K562 (cell line): ENCODE measurements around the gene ESX1. TPM values are rescaled to one million over a fixed set of nuclear protein-coding genes. Genes with fewer than 3 reads are reported as not detected.

ENCODE experiments used
- ATAC-seq: fragments of 200-7000 bp; cut with Tn5 transposase; 3 replicates; pipeline ENCODE4 v1.9.1; 2020; ENCODE audit warnings: moderate library complexity
- BruUV-seq: library from RNA; stranded (reverse); fragments of 400-500 nt; replicated peaks from 2 replicates; lab custom pipeline; 2021; lab: Mats Ljungman, UMichigan
- CTCF ChIA-PET: fragments of 300-600 bp; formaldehyde crosslinking; extraction: SDS; loops from one replicate; lab custom pipeline; 2021; ENCODE audit warnings: low intra/inter-chr PET ratio; lab: Yijun Ruan, JAX
- POLR2A ChIA-PET: fragments of 300-600, 350-650 bp; sonication (Branson Sonifier 250); formaldehyde crosslinking; extraction: SDS; loops from one replicate; lab custom pipeline; 2021; ENCODE audit warnings: antibody characterized with exemption, inconsistent platforms; lab: Yijun Ruan, JAX
- DNase-seq, 4 experiments: peaks; one replicate each; pipeline versions ENCODE4 v3.0.0 to v3.0.0-alpha.2; 2011 to 2018; ENCODE audit warnings: low spot score in 3 of 4, mixed read lengths in 3 of 4; ENCODE audit errors: extremely low read depth in 1 of 4
- FAIRE-seq: peaks from 2 replicates; lab custom pipeline; 2011; peaks lifted over from hg19 to GRCh38; lab: Jason Lieb, UNC
- H2AFZ ChIP-seq: 2 replicates; pipeline ENCODE4 v1.6.0; 2011; ENCODE audit warnings: low read depth, low read length, control low read depth, inconsistent platforms
- H3K27ac ChIP-seq: fragments of 200-600 bp; 3 replicates; pipeline ENCODE4 v1.8.0; 2011; ENCODE audit warnings: low read depth, mild to moderate bottlenecking, control low read depth, inconsistent platforms, low read length, moderate library complexity, mixed read lengths; ENCODE audit errors: extremely low read depth
- H3K27me3 ChIP-seq, 2 experiments: fragments of 300-600 bp in 1 of 2; 2 replicates in 1 of 2; 3 replicates in 1 of 2; pipeline versions ENCODE4 v1.6.0 to v1.8.0; 2011; ENCODE audit warnings: inconsistent platforms in 2 of 2, low read length in 2 of 2, mild to moderate bottlenecking in 1 of 2, mixed read lengths in 1 of 2, moderate library complexity in 1 of 2; ENCODE audit not compliant: control insufficient read depth in 2 of 2, insufficient read depth in 2 of 2
- H3K36me3 ChIP-seq: fragments of 300-600 bp; 3 replicates; pipeline ENCODE4 v1.8.0; 2011; ENCODE audit warnings: mild to moderate bottlenecking, low read length, inconsistent platforms; ENCODE audit not compliant: control insufficient read depth, insufficient read depth
- H3K4me1 ChIP-seq, 2 experiments: fragments of 200-600 bp in 1 of 2; replicated peaks in 1 of 2; 2 replicates in 1 of 2; 3 replicates in 1 of 2; pipeline versions ENCODE4 v1.5.1 to v1.8.0; 2011; ENCODE audit warnings: inconsistent platforms in 2 of 2, low read length in 2 of 2, mild to moderate bottlenecking in 1 of 2, mixed read lengths in 1 of 2, moderate library complexity in 1 of 2; ENCODE audit not compliant: control insufficient read depth in 2 of 2, insufficient read depth in 2 of 2
- H3K4me2 ChIP-seq: 2 replicates; pipeline ENCODE4 v1.6.1; 2011; ENCODE audit warnings: low read length, control low read depth, inconsistent platforms, mixed read lengths; ENCODE audit not compliant: insufficient read depth
- H3K4me3 ChIP-seq: fragments of 200-600 bp; sonication (generic), shearing (Covaris generic); 2 replicates; pipeline ENCODE4 v1.5.1; 2016; ENCODE audit warnings: control low read depth, inconsistent platforms
- H3K79me2 ChIP-seq: fragments of 200-600 bp; 3 replicates; pipeline ENCODE4 v1.8.0; 2011; ENCODE audit warnings: low read length, inconsistent platforms; ENCODE audit not compliant: control insufficient read depth, insufficient read depth
- H3K9ac ChIP-seq, 2 experiments: 2 replicates each; pipeline versions ENCODE4 v1.6.0 to v1.6.1; 2011; ENCODE audit warnings: low read depth in 2 of 2, low read length in 2 of 2, control low read depth in 1 of 2, inconsistent platforms in 1 of 2, mild to moderate bottlenecking in 1 of 2, mixed read lengths in 1 of 2; ENCODE audit not compliant: insufficient read depth in 1 of 2
- H3K9me1 ChIP-seq: one replicate; pipeline ENCODE4 v1.6.0; 2011; ENCODE audit warnings: inconsistent platforms, mild to moderate bottlenecking, low read length, moderate library complexity; ENCODE audit not compliant: control insufficient read depth, insufficient read depth
- H3K9me3 ChIP-seq: replicated peaks from 2 replicates; pipeline ENCODE4 v1.5.1; 2011; ENCODE audit warnings: low read depth, low read length, inconsistent platforms; ENCODE audit not compliant: control insufficient read depth, insufficient read depth
- H4K20me1 ChIP-seq: replicated peaks from 2 replicates; pipeline ENCODE4 v1.6.1; 2011; ENCODE audit warnings: low read length, inconsistent platforms, mixed read lengths; ENCODE audit not compliant: control insufficient read depth, insufficient read depth
- ARID3A ChIP-seq: IDR thresholded peaks from 2 replicates; pipeline ENCODE4 v1.6.1; 2012; ENCODE audit warnings: low read depth, low read length, improper control_type of control experiment, borderline replicate concordance
- CBX3 ChIP-seq, 2 experiments: IDR thresholded peaks; 1 replicate in 1 of 2; 2 replicates in 1 of 2; pipeline ENCODE4 v1.6.1; 2012; ENCODE audit warnings: inconsistent platforms in 2 of 2, low read length in 2 of 2, borderline replicate concordance in 1 of 2, control low read depth in 1 of 2
- CBX8 ChIP-seq: fragments of 200-600 bp; sonication (generic); IDR thresholded peaks from 2 replicates; pipeline ENCODE4 v1.6.1; 2012; ENCODE audit warnings: borderline replicate concordance, mixed run types, low read depth, mild to moderate bottlenecking, moderate library complexity, mixed read lengths, low read length, control low read depth, inconsistent platforms; ENCODE audit not compliant: poor library complexity, severe bottlenecking; ENCODE audit errors: extremely low read depth
- CREB3L1 ChIP-seq: fragments of 450-650 bp; IDR thresholded peaks from 2 replicates; pipeline ENCODE4 v1.6.1; 2014; ENCODE audit warnings: low read depth, mild to moderate bottlenecking, moderate library complexity, borderline replicate concordance
- EWSR1 ChIP-seq: fragments of 450-650 bp; IDR thresholded peaks from 2 replicates; pipeline ENCODE4 v1.6.1; 2018; ENCODE audit warnings: borderline replicate concordance, mild to moderate bottlenecking, low read depth, moderate library complexity; ENCODE audit not compliant: partially characterized antibody
- GABPB1 ChIP-seq: sonication (generic); formaldehyde crosslinking; IDR thresholded peaks from 2 replicates; pipeline ENCODE4 v1.8.0; 2022; ENCODE audit warnings: mild to moderate bottlenecking, missing genetic modification reagents
- HES1 ChIP-seq: fragments of 450-650 bp; IDR thresholded peaks from 2 replicates; pipeline ENCODE4 v1.6.1; 2016; ENCODE audit warnings: low read depth, mild to moderate bottlenecking, moderate library complexity
- JUND ChIP-seq, 2 experiments: IDR thresholded peaks; 2 replicates in 1 of 2; 3 replicates in 1 of 2; pipeline ENCODE4 v1.6.1; 2011; ENCODE audit warnings: borderline replicate concordance in 2 of 2, low read depth in 2 of 2, low read length in 2 of 2, improper control_type of control experiment in 1 of 2, missing biosample characterization in 1 of 2, missing genetic modification characterization in 1 of 2, missing genetic modification reagents in 1 of 2
- LARP7 ChIP-seq: fragments of 450-650 bp; IDR thresholded peaks from 2 replicates; pipeline ENCODE4 v1.6.1; 2016
- LEF1 ChIP-seq: fragments of 450-650 bp; IDR thresholded peaks from 2 replicates; pipeline ENCODE4 v1.6.1; 2016; ENCODE audit warnings: mild to moderate bottlenecking
- MAFF ChIP-seq: IDR thresholded peaks from 2 replicates; pipeline ENCODE4 v1.6.1; 2012; ENCODE audit warnings: low read length, improper control_type of control experiment
- RBBP5 ChIP-seq: fragments of 200-600 bp; sonication (generic); IDR thresholded peaks from 2 replicates; pipeline ENCODE4 v1.6.1; 2012; ENCODE audit warnings: borderline replicate concordance, mild to moderate bottlenecking, low read length, control low read depth, inconsistent platforms; ENCODE audit not compliant: insufficient read depth, poor library complexity, severe bottlenecking
- SMARCE1 ChIP-seq: fragments of 450-650 bp; IDR thresholded peaks from 2 replicates; pipeline ENCODE4 v1.7.1; 2016; ENCODE audit warnings: mild to moderate bottlenecking
- TBP ChIP-seq: optimal IDR thresholded peaks from 2 replicates; pipeline ENCODE3; 2011; ENCODE audit warnings: low read depth, low read length, improper control_type of control experiment
- ZNF12 ChIP-seq: sonication (generic); formaldehyde crosslinking; IDR thresholded peaks from 2 replicates; pipeline ENCODE4 v1.4.0; 2020; ENCODE audit warnings: mild to moderate bottlenecking, missing genetic modification reagents
- ZNF175 ChIP-seq: fragments of 200-800 bp; sonication (Bioruptor generic); IDR thresholded peaks from 2 replicates; pipeline ENCODE4 v1.6.1; 2016; ENCODE audit warnings: low read depth, mild to moderate bottlenecking, missing genetic modification characterization, missing compliant biosample characterization
- ZNF282 ChIP-seq: sonication (generic); formaldehyde crosslinking; IDR thresholded peaks from 2 replicates; pipeline ENCODE4 v1.8.1; 2023; ENCODE audit warnings: missing genetic modification reagents
- WGBS: fragments of 100-300 bp; shearing (Covaris generic); methylation state at CpG from one replicate; pipeline ENCODE4 v1.1.6; 2016; ENCODE audit warnings: low coverage, mixed read lengths; ENCODE audit not compliant: insufficient coverage; ENCODE audit errors: missing lambda C conversion rate; 5-methylcytosine and 5-hydroxymethylcytosine counted together
- in situ Hi-C: fragments of 300-500 bp; cut with MboI; formaldehyde crosslinking; loops from 4 replicates; pipeline ENCODE4 v1.15.0; 2018; ENCODE audit warnings: inconsistent platforms, mixed read lengths
- intact Hi-C: fragments of 100-400 bp; cut with micrococcal nuclease; formaldehyde crosslinking; loops from 2 replicates; pipeline ENCODE4 v1.14.2; 2022
- polyA plus RNA-seq, 8 experiments: library from polyadenylated mRNA; depleted of rRNA in 4 of 8; stranded (reverse) in 5 of 8; unstranded in 3 of 8; fragments of >200 nt; fragmentation: Nextera tagmentation in 2 of 8; fragmentation: Illumina TruSeq in 1 of 8; extraction: Ambion mirVana in 2 of 8; extraction: Trizol in 1 of 8; gene quantifications; 2 replicates each; pipeline versions ENCODE4 v1.2.1 to v1.2.3, GENCODE V29; 2011 to 2014; ENCODE audit warnings: inconsistent platforms in 1 of 8, missing spikeins in 1 of 8
- total RNA-seq, 7 experiments: library from RNA; depleted of rRNA in 6 of 7; stranded (reverse); fragments of >200 nt in 6 of 7; fragmentation: Illumina TruSeq in 2 of 7; extraction: Trizol in 2 of 7; gene quantifications; 2 replicates each; pipeline versions ENCODE4 v1.2.1 to v1.2.3, GENCODE V29; 2011 to 2021; ENCODE audit warnings: low replicate concordance in 1 of 7

The ESX1 gene
- total and polyA plus RNA-seq, 9 of the 15 experiments (the other 6 are each of a cell fraction or from before 2014, with no cell fraction given): not detected

- no peaks in the 10 kb centered on the region for H4K20me1 ChIP-seq
- no peak overlapping the region for H2AFZ ChIP-seq
- no peak overlapping the region for H3K27ac ChIP-seq
- 27% methylated on average over 24 of the region's 65 CpGs for WGBS
- intact Hi-C loops (no loop called here), in situ Hi-C loops (no loop called here)
- POLR2A ChIA-PET: no interaction called here
- peaks cover 0 to 11% of the 10 kb centered on the region in 2 experiments; a peak in 3 of 5 replicates for H3K27me3 ChIP-seq
- DNase-seq: no peak
- H3K4me2 ChIP-seq: no peak overlapping the region
- H3K36me3 ChIP-seq: no peaks in the 10 kb centered on the region
- BruUV-seq: no TSS peak
- no peaks in the 10 kb centered on the region for H3K9me1 ChIP-seq
- no peak for ATAC-seq
- H3K9ac ChIP-seq: no peak overlapping the region
- no peak for FAIRE-seq
- no peaks in the 10 kb centered on the region for H3K4me1 ChIP-seq
- no peaks in the 10 kb centered on the region for H3K9me3 ChIP-seq
- no peak overlapping the region for H3K4me3 ChIP-seq
- H3K79me2 ChIP-seq: no peaks in the 10 kb centered on the region
- TF ChIP-seq RBBP5: no peak
- TF ChIP-seq ZNF282 (CRISPR knock-in tag): no peak
- no peak for TF ChIP-seq SMARCE1
- TF ChIP-seq CBX8: no peak
- no peak for TF ChIP-seq HES1
- no peak for TF ChIP-seq ARID3A
- TF ChIP-seq CREB3L1: no peak
- TF ChIP-seq ZNF12 (CRISPR knock-in tag): no peak
- no peak for TF ChIP-seq TBP
- TF ChIP-seq JUND (IDR thresholded peaks at IDR 0.05; ENCODE audit: borderline replicate concordance, low read depth, low read length): no peak
- no peak for TF ChIP-seq JUND (tag; IDR thresholded peaks at IDR 0.05; ENCODE audit: borderline replicate concordance, low read depth, low read length)
- no peak for TF ChIP-seq LARP7
- no peak for TF ChIP-seq GABPB1 (CRISPR knock-in tag)
- TF ChIP-seq MAFF: no peak
- TF ChIP-seq LEF1: no peak
- no peak for TF ChIP-seq EWSR1
- TF ChIP-seq ZNF175: no peak
- TF ChIP-seq CBX3 (IDR thresholded peaks at IDR 0.05; ENCODE audit: borderline replicate concordance in 1 of 2, low read length in 2 of 2): no peak
- CTCF ChIA-PET: no interaction called here
Measured at GRCh38 chrX:104253567-104254441, 929 bp downstream of the ESX1 start.
